ENCODE data around the gene CMIP. TPM values are rescaled to one million over a fixed set of nuclear protein-coding genes. Genes with fewer than 3 reads are reported as not detected.

CMIP gene
- total RNA-seq, 1 experiment from 2014 or later: 53.6 TPM

DNA sequence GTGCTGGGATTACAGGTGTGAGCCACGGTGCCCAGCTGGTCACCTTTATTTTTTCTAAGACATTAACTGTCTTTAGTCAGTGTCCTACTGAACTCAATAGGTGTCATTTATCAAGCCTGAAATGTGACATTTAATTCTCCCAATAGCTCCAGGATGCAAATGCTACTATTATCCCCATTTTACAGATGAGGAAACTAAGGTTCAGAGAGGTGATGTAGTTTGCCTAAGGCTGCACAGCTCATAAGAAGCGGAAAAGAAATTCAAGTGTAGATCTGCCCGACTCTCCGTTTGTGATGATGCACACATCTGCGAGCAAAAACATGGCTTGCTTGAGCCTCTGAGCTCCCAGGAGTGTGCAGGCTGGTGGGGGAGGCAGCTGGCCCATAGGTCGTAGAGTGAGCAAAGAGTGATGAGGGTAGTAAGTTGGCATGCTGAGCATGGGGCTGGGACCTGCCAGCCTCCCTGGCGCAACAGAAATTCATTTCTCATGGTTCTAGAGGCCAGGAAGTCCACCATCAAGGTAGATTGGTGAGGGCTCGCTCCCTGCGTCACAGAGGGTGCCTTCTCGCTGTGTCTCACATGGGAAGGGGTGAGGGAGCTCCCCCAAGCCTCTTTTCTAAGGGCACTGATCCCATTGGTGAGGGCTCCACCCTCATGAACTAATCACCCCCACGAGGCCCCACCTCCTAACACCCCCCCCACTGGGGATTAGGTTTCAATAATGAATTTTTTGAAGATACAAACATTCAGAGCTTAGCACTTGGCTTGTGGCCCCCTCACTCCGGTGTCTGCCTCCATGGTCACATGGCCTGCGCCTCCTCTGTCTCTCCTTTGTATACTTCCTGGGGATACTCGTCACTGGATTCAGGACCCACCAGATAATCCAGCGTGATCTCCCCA lies 193.0 kb downstream of the CMIP start:
- no peak for DNase-seq (ENCODE audit: unreplicated experiment)
- TF ChIP-seq, protein P1, sequence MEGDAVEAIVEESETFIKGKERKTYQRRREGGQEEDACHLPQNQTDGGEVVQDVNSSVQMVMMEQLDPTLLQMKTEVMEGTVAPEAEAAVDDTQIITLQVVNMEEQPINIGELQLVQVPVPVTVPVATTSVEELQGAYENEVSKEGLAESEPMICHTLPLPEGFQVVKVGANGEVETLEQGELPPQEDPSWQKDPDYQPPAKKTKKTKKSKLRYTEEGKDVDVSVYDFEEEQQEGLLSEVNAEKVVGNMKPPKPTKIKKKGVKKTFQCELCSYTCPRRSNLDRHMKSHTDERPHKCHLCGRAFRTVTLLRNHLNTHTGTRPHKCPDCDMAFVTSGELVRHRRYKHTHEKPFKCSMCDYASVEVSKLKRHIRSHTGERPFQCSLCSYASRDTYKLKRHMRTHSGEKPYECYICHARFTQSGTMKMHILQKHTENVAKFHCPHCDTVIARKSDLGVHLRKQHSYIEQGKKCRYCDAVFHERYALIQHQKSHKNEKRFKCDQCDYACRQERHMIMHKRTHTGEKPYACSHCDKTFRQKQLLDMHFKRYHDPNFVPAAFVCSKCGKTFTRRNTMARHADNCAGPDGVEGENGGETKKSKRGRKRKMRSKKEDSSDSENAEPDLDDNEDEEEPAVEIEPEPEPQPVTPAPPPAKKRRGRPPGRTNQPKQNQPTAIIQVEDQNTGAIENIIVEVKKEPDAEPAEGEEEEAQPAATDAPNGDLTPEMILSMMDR (IDR thresholded peaks at IDR 0.05; ENCODE audit: unreplicated experiment): no peak
- Mint-ChIP-seq H3K27me3 (ENCODE audit: insufficient read depth, unreplicated experiment) (no peaks in the 10 kb centered on the region), H3K4me1 (ENCODE audit: insufficient read depth, unreplicated experiment) (peaks cover 2% of the 10 kb centered on the region), H3K27ac (ENCODE audit: low read depth, unreplicated experiment) (no peak overlapping the region), H3K36me3 (ENCODE audit: insufficient read depth, unreplicated experiment) (peaks cover 5% of the 10 kb centered on the region), H3K4me3 (ENCODE audit: unreplicated experiment) (no peak overlapping the region), H3K9me3 (ENCODE audit: unreplicated experiment) (no peaks in the 10 kb centered on the region)
- BruUV-seq (replicated peaks): no TSS peak
- ChIA-PET CTCF (interaction anchor here (1.0 to 1.3 kb wide), 4 partner anchors 15 to 234 kb away, joined by 3 to 5 read pairs (median 4); no protein-coding TSS in a partner anchor), POLR2A (no interaction called here)
- intact Hi-C loops (cut with micrococcal nuclease): no loop called here

DNA sequence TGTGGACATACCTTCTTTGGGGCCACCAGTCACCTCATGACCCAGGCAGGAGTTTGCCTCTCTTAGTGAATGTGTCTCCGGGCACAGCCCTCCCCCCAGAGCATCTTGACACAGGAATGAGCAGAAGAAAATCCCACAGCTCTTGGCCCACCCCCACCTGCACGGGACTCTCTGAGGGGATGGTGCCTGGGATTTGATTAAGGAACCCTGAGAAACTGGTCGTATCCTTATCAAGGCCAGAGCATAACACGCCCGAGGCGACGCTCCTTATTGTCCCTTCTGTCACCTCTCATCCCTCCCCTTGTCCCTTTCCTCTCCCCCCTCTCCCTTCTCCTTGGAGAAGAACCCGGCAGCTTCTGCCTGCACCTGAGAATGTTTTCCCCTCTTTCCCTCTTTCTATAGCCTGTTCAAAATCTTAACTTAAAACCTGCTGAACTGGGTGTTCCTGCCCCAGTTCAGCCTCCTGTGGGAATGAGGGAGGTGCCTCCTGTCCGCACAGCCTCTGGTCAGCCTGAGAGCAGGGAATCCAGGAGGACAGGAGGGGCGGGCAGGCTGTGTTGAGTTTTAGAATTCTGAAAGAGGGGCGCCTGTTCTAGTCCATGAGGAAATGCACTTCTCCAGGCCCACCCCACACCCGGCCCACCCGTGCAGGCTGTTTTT lies 193.8 kb downstream of the CMIP start:
- no peak overlapping the region for H3K27ac Mint-ChIP-seq (ENCODE audit: low read depth, unreplicated experiment)
- no peak for DNase-seq (ENCODE audit: unreplicated experiment)
- no TSS peak for BruUV-seq (replicated peaks)
- peaks cover 11% of the 10 kb centered on the region for H3K36me3 Mint-ChIP-seq (ENCODE audit: insufficient read depth, unreplicated experiment)
- no peaks in the 10 kb centered on the region for H3K27me3 Mint-ChIP-seq (ENCODE audit: insufficient read depth, unreplicated experiment)
- TF ChIP-seq, protein P1 (IDR thresholded peaks at IDR 0.05; ENCODE audit: unreplicated experiment): no peak
- no peak overlapping the region for H3K4me3 Mint-ChIP-seq (ENCODE audit: unreplicated experiment)
- intact Hi-C loops (cut with micrococcal nuclease): no loop called here
- no peaks in the 10 kb centered on the region for H3K4me1 Mint-ChIP-seq (ENCODE audit: insufficient read depth, unreplicated experiment)
- CTCF ChIA-PET: interaction anchor here (1.1 to 1.3 kb wide), 2 partner anchors 16 to 58 kb away, joined by 3 to 4 read pairs; no protein-coding TSS in a partner anchor
- H3K9me3 Mint-ChIP-seq (ENCODE audit: unreplicated experiment): no peaks in the 10 kb centered on the region
- POLR2A ChIA-PET: no interaction called here

DNA sequence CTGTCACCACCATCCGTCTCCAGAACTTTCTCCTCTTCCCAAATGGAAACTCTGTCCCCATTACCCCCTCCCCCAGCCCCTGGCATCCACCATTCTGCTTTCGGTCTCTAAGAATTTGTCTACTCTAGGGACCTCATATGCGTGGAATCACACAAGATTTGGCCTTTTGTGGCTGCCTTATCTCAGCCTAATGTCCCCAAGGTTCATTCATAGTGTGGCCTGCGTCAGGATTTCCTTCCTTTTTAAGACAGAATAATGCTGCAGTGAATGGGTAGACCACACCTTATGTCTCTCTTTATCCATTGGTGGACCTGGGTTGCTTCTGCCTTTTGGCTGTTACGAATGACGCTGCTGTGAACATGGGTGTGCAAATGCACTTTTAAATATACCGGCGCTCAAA lies 194.7 kb downstream of the CMIP start:
- DNase-seq (ENCODE audit: unreplicated experiment): no peak
- H3K27ac Mint-ChIP-seq (ENCODE audit: low read depth, unreplicated experiment): no peak overlapping the region
- H3K4me3 Mint-ChIP-seq (ENCODE audit: unreplicated experiment): no peak overlapping the region
- intact Hi-C loops (cut with micrococcal nuclease): no loop called here
- peaks cover 16% of the 10 kb centered on the region for H3K36me3 Mint-ChIP-seq (ENCODE audit: insufficient read depth, unreplicated experiment)
- ChIA-PET POLR2A (no interaction called here), CTCF (no interaction called here)
- H3K27me3 Mint-ChIP-seq (ENCODE audit: insufficient read depth, unreplicated experiment): no peaks in the 10 kb centered on the region
- H3K9me3 Mint-ChIP-seq (ENCODE audit: unreplicated experiment): no peaks in the 10 kb centered on the region
- no TSS peak for BruUV-seq (replicated peaks)
- H3K4me1 Mint-ChIP-seq (ENCODE audit: insufficient read depth, unreplicated experiment): no peaks in the 10 kb centered on the region
- TF ChIP-seq, protein P1 (IDR thresholded peaks at IDR 0.05; ENCODE audit: unreplicated experiment): no peak

DNA sequence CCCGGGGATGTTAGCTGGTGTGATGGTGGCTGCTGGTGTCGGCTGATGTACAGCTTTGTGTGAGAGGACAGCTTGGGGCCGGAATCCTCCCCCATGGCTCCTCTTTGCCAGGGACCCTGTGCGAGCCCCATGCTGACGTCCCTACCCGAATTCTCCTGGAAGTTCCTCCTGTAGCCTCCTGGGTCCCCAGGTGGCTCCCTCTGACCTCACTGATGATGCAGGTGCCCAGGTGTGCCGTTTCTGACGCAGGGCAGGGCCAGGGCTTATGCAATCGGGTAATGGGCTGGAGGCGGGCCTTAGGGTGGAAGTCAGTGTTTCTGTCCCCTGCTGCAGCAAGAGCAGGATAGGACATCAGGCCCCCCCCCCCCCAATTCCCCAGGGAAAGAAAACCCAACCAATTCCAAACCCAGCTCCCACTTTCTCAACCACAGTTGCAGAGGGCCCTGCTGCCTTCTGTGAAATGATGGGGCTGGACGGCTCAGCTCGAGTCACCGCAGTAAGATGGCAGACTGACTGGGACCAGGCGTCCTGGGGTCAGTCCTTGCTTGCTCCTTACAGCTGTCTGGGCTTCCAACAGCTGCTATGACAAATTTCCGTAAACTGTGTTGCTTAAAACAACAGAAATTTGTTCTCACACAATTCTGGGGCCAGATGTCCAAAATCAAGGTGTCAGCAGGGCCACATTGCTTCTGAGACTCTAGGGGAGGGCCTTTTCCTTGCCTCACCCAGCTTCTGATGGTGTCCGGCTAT lies 195.5 kb downstream of the CMIP start:
- BruUV-seq (replicated peaks): no TSS peak
- TF ChIP-seq, protein P1 (IDR thresholded peaks at IDR 0.05; ENCODE audit: unreplicated experiment): no peak
- peaks cover 12% of the 10 kb centered on the region for H3K36me3 Mint-ChIP-seq (ENCODE audit: insufficient read depth, unreplicated experiment)
- H3K27ac Mint-ChIP-seq (ENCODE audit: low read depth, unreplicated experiment): no peak overlapping the region
- intact Hi-C loops (cut with micrococcal nuclease): no loop called here
- ChIA-PET POLR2A (no interaction called here), CTCF (interaction anchor here (0.6 to 2.1 kb wide), 4 partner anchors 16 to 233 kb away, joined by 3 to 9 read pairs (median 4); no protein-coding TSS in a partner anchor)
- no peaks in the 10 kb centered on the region for H3K27me3 Mint-ChIP-seq (ENCODE audit: insufficient read depth, unreplicated experiment)
- H3K4me1 Mint-ChIP-seq (ENCODE audit: insufficient read depth, unreplicated experiment): no peaks in the 10 kb centered on the region
- H3K9me3 Mint-ChIP-seq (ENCODE audit: unreplicated experiment): no peaks in the 10 kb centered on the region
- DNase-seq (ENCODE audit: unreplicated experiment): no peak
- H3K4me3 Mint-ChIP-seq (ENCODE audit: unreplicated experiment): no peak overlapping the region
